Naive B cell (primary cell): ENCODE results near the gene SMCHD1. TPM values are rescaled to one million over a fixed set of nuclear protein-coding genes. Genes with fewer than 3 reads are reported as not detected.
A peak's percentile ranks its signal among the peaks of the same experiment; 100 is the strongest.
"Not testable (repeated sequence)": the region's sequence is repeated elsewhere in the genome, so short reads cannot be mapped to it uniquely, and the experiment has no call there.

Source experiments
- ATAC-seq, 2 donors: fragments of 150-1000 bp; cut with Tn5 transposase; 2 replicates each; pipeline ENCODE4 v1.10.0; 2021; ENCODE audit warnings: low read depth in 2 of 2, mild to moderate bottlenecking in 2 of 2, moderate library complexity in 2 of 2
- DNase-seq: peaks from one replicate; pipeline ENCODE4 v3.0.0; 2022
- H3K27ac Mint-ChIP-seq, 6 donors: one replicate each; pipeline ENCODE4 v1.8.0; 2020 to 2022; ENCODE audit warnings: mild to moderate bottlenecking in 6 of 6, mixed read lengths in 6 of 6, moderate library complexity in 5 of 6, inconsistent platforms in 2 of 6
- H3K27me3 Mint-ChIP-seq, 3 donors: one replicate each; pipeline ENCODE4 v1.8.0; 2021 to 2022; ENCODE audit warnings: mixed read lengths in 3 of 3, mild to moderate bottlenecking in 1 of 3
- H3K36me3 Mint-ChIP-seq, 2 donors: one replicate each; pipeline ENCODE4 v1.8.0; 2020 to 2022; ENCODE audit warnings: mixed read lengths in 2 of 2, inconsistent platforms in 1 of 2, mild to moderate bottlenecking in 1 of 2
- H3K4me1 Mint-ChIP-seq, 3 donors: one replicate each; pipeline ENCODE4 v1.8.0; 2020 to 2022; ENCODE audit warnings: mixed read lengths in 3 of 3, inconsistent platforms in 1 of 3, mild to moderate bottlenecking in 1 of 3, moderate library complexity in 1 of 3
- H3K4me3 Mint-ChIP-seq, 8 donors: one replicate each; pipeline ENCODE4 v1.8.0; 2020 to 2022; ENCODE audit warnings: mild to moderate bottlenecking in 8 of 8, mixed read lengths in 8 of 8, moderate library complexity in 8 of 8, inconsistent platforms in 2 of 8
- H3K9me3 Mint-ChIP-seq, 7 donors: one replicate each; pipeline ENCODE4 v1.8.0; 2020 to 2022; ENCODE audit warnings: mixed read lengths in 7 of 7, mild to moderate bottlenecking in 5 of 7, inconsistent platforms in 2 of 7, moderate library complexity in 1 of 7
- polyA plus RNA-seq, 6 donors: library from polyadenylated mRNA; unstranded; fragments of 300-500 nt; fragmentation: Illumina TruSeq; gene quantifications; one replicate each; pipeline ENCODE4 v1.2.3, GENCODE V29; 2021; ENCODE audit warnings: low read depth in 6 of 6

The SMCHD1 gene
- polyA plus RNA-seq, 6 donors from 2014 or later, result 46.7 to 94.7 (median 68.9) TPM

GRCh38 chr18:2672410-2672809, 16.9 kb downstream of the SMCHD1 start:
- Mint-ChIP-seq H3K4me1 (peaks cover 24 to 63% (median 28%) of the 10 kb centered on the region in 3 donors), H3K27ac (peak overlapping the region in 1 of 6 donors; percentile 65)

GRCh38 chr18:2672872-2673271, 17.3 kb downstream of the SMCHD1 start:
- DNase-seq, result no peak
- Mint-ChIP-seq H3K27me3 (no peaks in the 10 kb centered on the region), H3K9me3 (no peaks in the 10 kb centered on the region), H3K27ac (peak overlapping the region in 2 of 6 donors; percentile 24 to 34), H3K4me1 (peaks cover 24 to 63% (median 28%) of the 10 kb centered on the region in 3 donors), H3K36me3 (peaks cover 17 to 63% of the 10 kb centered on the region in 2 donors), H3K4me3 (no peak overlapping the region)
- ATAC-seq, result no peak

More at GRCh38 chr18:2672410-2672809, 16.9 kb downstream of the SMCHD1 start:
- Mint-ChIP-seq H3K36me3 (peaks cover 17 to 65% of the 10 kb centered on the region in 2 donors), H3K27me3 (no peaks in the 10 kb centered on the region), H3K4me3 (no peak overlapping the region), H3K9me3 (no peaks in the 10 kb centered on the region)
- DNase-seq (no peak), ATAC-seq (no peak)

GRCh38 chr18:2678933-2679332, 23.4 kb downstream of the SMCHD1 start:
- Mint-ChIP-seq H3K27ac (peak overlapping the region in 2 of 6 donors; percentile 15 to 53), H3K4me1 (peaks cover 30 to 60% (median 30%) of the 10 kb centered on the region in 3 donors)
- ATAC-seq, result not testable (repeated sequence)

GRCh38 chr18:2680216-2680792, 24.8 kb downstream of the SMCHD1 start:
- H3K36me3 Mint-ChIP-seq, result peaks cover 25 to 29% of the 10 kb centered on the region in 2 donors
- no peak for DNase-seq
- H3K9me3 Mint-ChIP-seq, result peaks cover 0 to 3% (median 0%) of the 10 kb centered on the region in 7 donors
- no peak overlapping the region for H3K4me3 Mint-ChIP-seq
- no peaks in the 10 kb centered on the region for H3K27me3 Mint-ChIP-seq
- no peak for ATAC-seq
- peaks cover 31 to 52% (median 34%) of the 10 kb centered on the region in 3 donors for H3K4me1 Mint-ChIP-seq
- peak overlapping the region in 3 of 6 donors; percentile 61 to 82 (median 73) for H3K27ac Mint-ChIP-seq

More at GRCh38 chr18:2678933-2679332, 23.4 kb downstream of the SMCHD1 start:
- not testable (repeated sequence) for H3K4me3 Mint-ChIP-seq, DNase-seq, H3K9me3 Mint-ChIP-seq, H3K27me3 Mint-ChIP-seq
- H3K36me3 Mint-ChIP-seq, result peaks cover 25 to 29% of the 10 kb centered on the region in 2 donors

GRCh38 chr18:2681993-2682603, 26.6 kb downstream of the SMCHD1 start:
- Mint-ChIP-seq H3K4me3 (no peak overlapping the region), H3K4me1 (peaks cover 37 to 52% (median 39%) of the 10 kb centered on the region in 3 donors), H3K27ac (peak overlapping the region in 3 of 6 donors; percentile 11 to 85 (median 42)), H3K9me3 (peaks cover 4 to 17% (median 15%) of the 10 kb centered on the region in 7 donors), H3K36me3 (peaks cover 31 to 34% of the 10 kb centered on the region in 2 donors), H3K27me3 (no peaks in the 10 kb centered on the region)
- ATAC-seq (no peak), DNase-seq (no peak)

GRCh38 chr18:2683055-2683454, 27.5 kb downstream of the SMCHD1 start:
- Mint-ChIP-seq H3K4me1 (peaks cover 45 to 62% (median 47%) of the 10 kb centered on the region in 3 donors), H3K27me3 (no peaks in the 10 kb centered on the region), H3K36me3 (peaks cover 40 to 43% of the 10 kb centered on the region in 2 donors), H3K9me3 (peaks cover 11 to 24% (median 20%) of the 10 kb centered on the region in 7 donors), H3K4me3 (no peak overlapping the region), H3K27ac (peak overlapping the region in 4 of 6 donors; percentile 29 to 68 (median 46))
- no peak for ATAC-seq
- no peak for DNase-seq

GRCh38 chr18:2686349-2686968, 30.9 kb downstream of the SMCHD1 start:
- H3K4me1 Mint-ChIP-seq, result peaks cover 33 to 59% (median 50%) of the 10 kb centered on the region in 3 donors
- peak overlapping the region in 5 of 8 donors; percentile 3 to 74 (median 36) for H3K4me3 Mint-ChIP-seq
- H3K27ac Mint-ChIP-seq, result peak overlapping the region; percentile 1 to 96 (median 60)
- ATAC-seq (no peak), DNase-seq (no peak)
- H3K27me3 Mint-ChIP-seq, result no peaks in the 10 kb centered on the region
- H3K9me3 Mint-ChIP-seq, result peaks cover 11 to 24% (median 20%) of the 10 kb centered on the region in 7 donors
- peaks cover 37 to 44% of the 10 kb centered on the region in 2 donors for H3K36me3 Mint-ChIP-seq

- DNase-seq, result peak; percentile 26
- peaks cover 11 to 24% (median 20%) of the 10 kb centered on the region in 7 donors for H3K9me3 Mint-ChIP-seq
- peak overlapping the region; percentile 3 to 86 (median 62) for H3K27ac Mint-ChIP-seq
- H3K4me1 Mint-ChIP-seq, result peaks cover 36 to 62% (median 51%) of the 10 kb centered on the region in 3 donors
- ATAC-seq, result peak; percentile 58 to 70
- peak overlapping the region; percentile 8 to 61 (median 33) for H3K4me3 Mint-ChIP-seq
- H3K36me3 Mint-ChIP-seq, result peaks cover 46 to 48% of the 10 kb centered on the region in 2 donors
- no peaks in the 10 kb centered on the region for H3K27me3 Mint-ChIP-seq
Measured at GRCh38 chr18:2687390-2688001, 32.0 kb downstream of the SMCHD1 start.

GRCh38 chr18:2692508-2692907, 37.0 kb downstream of the SMCHD1 start:
- Mint-ChIP-seq H3K27ac (peak overlapping the region in 4 of 6 donors; percentile 6 to 62 (median 29)), H3K4me1 (peaks cover 16 to 32% (median 23%) of the 10 kb centered on the region in 3 donors), H3K4me3 (no peak overlapping the region), H3K27me3 (no peaks in the 10 kb centered on the region), H3K36me3 (peaks cover 25 to 35% of the 10 kb centered on the region in 2 donors), H3K9me3 (peaks cover under 1 to 4% (median 3%) of the 10 kb centered on the region in 7 donors)
- no peak for DNase-seq
- ATAC-seq, result no peak

- Mint-ChIP-seq H3K4me3 (no peak overlapping the region), H3K36me3 (peaks cover 15 to 36% of the 10 kb centered on the region in 2 donors), H3K27me3 (no peaks in the 10 kb centered on the region), H3K4me1 (peaks cover 5 to 6% (median 5%) of the 10 kb centered on the region in 3 donors), H3K27ac (no peak overlapping the region), H3K9me3 (no peaks in the 10 kb centered on the region)
- ATAC-seq (no peak), DNase-seq (no peak)
Measured at GRCh38 chr18:2697184-2697583, 41.7 kb downstream of the SMCHD1 start.

- ATAC-seq, result no peak
- Mint-ChIP-seq H3K4me1 (peaks cover 0 to 3% (median 1%) of the 10 kb centered on the region in 3 donors), H3K9me3 (no peaks in the 10 kb centered on the region), H3K4me3 (no peak overlapping the region), H3K27ac (peak overlapping the region in 2 of 6 donors; percentile 6 to 49), H3K27me3 (no peaks in the 10 kb centered on the region), H3K36me3 (peaks cover 16 to 32% of the 10 kb centered on the region in 2 donors)
- DNase-seq, result no peak
Measured at GRCh38 chr18:2699001-2699400, 43.5 kb downstream of the SMCHD1 start.

- ATAC-seq, result no peak
- H3K36me3 Mint-ChIP-seq, result peaks cover 36 to 46% of the 10 kb centered on the region in 2 donors
Measured at GRCh38 chr18:2704541-2704940, 49.0 kb downstream of the SMCHD1 start.

GRCh38 chr18:2706903-2707302, 51.4 kb downstream of the SMCHD1 start:
- peaks cover 42 to 47% of the 10 kb centered on the region in 2 donors for H3K36me3 Mint-ChIP-seq

More at GRCh38 chr18:2704541-2704940, 49.0 kb downstream of the SMCHD1 start:
- Mint-ChIP-seq H3K27ac (peak overlapping the region in 5 of 6 donors; percentile 0 to 85 (median 44)), H3K4me1 (peaks cover 7 to 18% (median 14%) of the 10 kb centered on the region in 3 donors), H3K4me3 (no peak overlapping the region), H3K27me3 (no peaks in the 10 kb centered on the region), H3K9me3 (no peaks in the 10 kb centered on the region)
- DNase-seq, result no peak

More at GRCh38 chr18:2706903-2707302, 51.4 kb downstream of the SMCHD1 start:
- DNase-seq (no peak), ATAC-seq (peak in 1 of 2 donors; percentile 28)
- Mint-ChIP-seq H3K27me3 (no peaks in the 10 kb centered on the region), H3K9me3 (no peaks in the 10 kb centered on the region), H3K27ac (peak overlapping the region in 3 of 6 donors; percentile 50 to 87 (median 75)), H3K4me3 (peak overlapping the region in 1 of 8 donors; percentile 51), H3K4me1 (peaks cover 9 to 20% (median 14%) of the 10 kb centered on the region in 3 donors)
